HepG2 (cell line): ENCODE data around the gene JPT2. TPM values are rescaled to one million over a fixed set of nuclear protein-coding genes. Genes with fewer than 3 reads are reported as not detected.

Experiments used
- ETS1 ChIP-seq: sonication (generic); formaldehyde crosslinking; IDR thresholded peaks from 2 replicates; pipeline ENCODE4 v1.4.0; 2020; ENCODE audit warnings: missing genetic modification reagents
- GTF2F1 ChIP-seq: fragments of 150-350 bp; IDR thresholded peaks from 2 replicates; pipeline ENCODE4 v1.6.1; 2014; ENCODE audit warnings: low read length
- HNRNPLL ChIP-seq: fragments of 200-400 bp; formaldehyde crosslinking; IDR thresholded peaks from 2 replicates; pipeline ENCODE4 v1.6.1; 2017; ENCODE audit warnings: mild to moderate bottlenecking, low read depth, low read length; ENCODE audit not compliant: poor library complexity, severe bottlenecking
- MTA3 ChIP-seq: sonication (generic); formaldehyde crosslinking; IDR thresholded peaks from 2 replicates; pipeline ENCODE4 v1.4.0; 2020; ENCODE audit warnings: missing genetic modification reagents
- MZF1 ChIP-seq: sonication (generic); formaldehyde crosslinking; IDR thresholded peaks from 2 replicates; pipeline ENCODE4 v1.8.1; 2023; ENCODE audit warnings: mild to moderate bottlenecking, missing genetic modification reagents, borderline replicate concordance
- PAXIP1 ChIP-seq: sonication (generic); formaldehyde crosslinking; conservative IDR thresholded peaks from 2 replicates; pipeline ENCODE4 v1.4.0; 2020; ENCODE audit warnings: mild to moderate bottlenecking, missing genetic modification reagents, moderate library complexity
- POGK ChIP-seq: sonication (generic); formaldehyde crosslinking; conservative IDR thresholded peaks from 2 replicates; pipeline ENCODE4 v1.8.0; 2022; ENCODE audit warnings: mild to moderate bottlenecking, moderate library complexity, missing genetic modification reagents
- ZBTB34 ChIP-seq: sonication (generic); formaldehyde crosslinking; IDR thresholded peaks from 2 replicates; pipeline ENCODE4 v1.8.0; 2022; ENCODE audit warnings: mild to moderate bottlenecking, missing genetic modification reagents
- ZBTB7B ChIP-seq: sonication (generic); formaldehyde crosslinking; IDR thresholded peaks from 2 replicates; pipeline ENCODE4 v1.4.0; 2020; ENCODE audit warnings: missing genetic modification reagents
- ZMAT5 ChIP-seq: sonication (generic); formaldehyde crosslinking; IDR thresholded peaks from 2 replicates; pipeline ENCODE4 v1.5.0; 2020; ENCODE audit warnings: mild to moderate bottlenecking, low read depth, missing genetic modification reagents, borderline replicate concordance
- ZNF143 ChIP-seq: sonication (generic); formaldehyde crosslinking; IDR thresholded peaks from 2 replicates; pipeline ENCODE4 v1.4.0; 2020; ENCODE audit warnings: missing genetic modification reagents
- ZNF235 ChIP-seq: sonication (generic); formaldehyde crosslinking; IDR thresholded peaks from 2 replicates; pipeline ENCODE4 v1.8.1; 2023; ENCODE audit warnings: mild to moderate bottlenecking, missing genetic modification reagents, borderline replicate concordance
- ZNF687 ChIP-seq: sonication (generic); formaldehyde crosslinking; IDR thresholded peaks from 2 replicates; pipeline ENCODE4 v1.5.1; 2020; ENCODE audit warnings: mild to moderate bottlenecking, missing genetic modification reagents, moderate library complexity
- polyA plus RNA-seq, 8 experiments: library from polyadenylated mRNA; depleted of rRNA in 3 of 8; stranded (reverse) in 7 of 8; unstranded in 1 of 8; fragments of >200 nt; fragmentation: Illumina TruSeq in 4 of 8; extraction: Trizol in 4 of 8; gene quantifications; 2 replicates each; pipeline versions ENCODE4 v1.2.1 to v1.2.3, GENCODE V29; 2011 to 2016; ENCODE audit warnings: low read depth in 4 of 8, missing spikeins in 1 of 8, mixed read lengths in 1 of 8; ENCODE audit not compliant: insufficient read depth in 1 of 8
- total RNA-seq, 5 experiments: library from RNA; depleted of rRNA; stranded (reverse); fragments of >200 nt; fragmentation: Illumina TruSeq; extraction: Trizol; gene quantifications; 2 replicates each; pipeline ENCODE4 v1.2.3, GENCODE V29; 2016; ENCODE audit warnings: low read depth in 1 of 5

Gene JPT2
- total and polyA plus RNA-seq, 2 of the 13 experiments (the other 11 are each of a cell fraction or from before 2014, with no cell fraction given) = 53.5 to 89.4 TPM

- TF ChIP-seq ETS1 (CRISPR knock-in tag) (no peak), POGK (CRISPR knock-in tag) (peak; percentile 16; the same call in 1 of the 2 replicates), ZBTB7B (CRISPR knock-in tag) (no peak), MZF1 (no peak), ZBTB34 (CRISPR knock-in tag) (0 out of 2 replicates have a peak, but pooled peaks have one; percentile 10), ZNF143 (no peak), ZNF235 (CRISPR knock-in tag) (0 out of 2 replicates have a peak, but pooled peaks have one; percentile 2), PAXIP1 (CRISPR knock-in tag) (no peak), ZMAT5 (CRISPR knock-in tag) (no peak), MTA3 (CRISPR knock-in tag) (no peak), HNRNPLL (peak; percentile 6), ZNF687 (CRISPR knock-in tag) (peak; percentile 63), GTF2F1 (no peak)
These were observed 28.5 kb downstream of the JPT2 start (continued) for GRCh38 chr16:1706386-1707192.
